GM10266 (cell line): ENCODE data around the gene RAD52.

Experiments used
- DNase-seq: peaks from one replicate; pipeline ENCODE4 v3.0.0; 2012; ENCODE audit errors: extremely low spot score
- CTCF ChIP-seq: IDR thresholded peaks from 2 replicates; pipeline ENCODE4 v1.5.1; 2012; ENCODE audit warnings: mild to moderate bottlenecking, low read depth; ENCODE audit not compliant: control insufficient read depth, insufficient read depth; ENCODE audit errors: missing control alignments

RAD52 gene

GRCh38 chr12:948238-948637 is 1.3 kb downstream of the RAD52 start:
- no peak for DNase-seq
- no peak for TF ChIP-seq CTCF

- no peak for DNase-seq
- TF ChIP-seq CTCF, result no peak
These were observed 2.9 kb downstream of the RAD52 start for GRCh38 chr12:946631-947030.

GRCh38 chr12:946212-946611 is 3.3 kb downstream of the RAD52 start:
- no peak for DNase-seq
- TF ChIP-seq CTCF, result no peak

GRCh38 chr12:944211-944610 is 5.3 kb downstream of the RAD52 start:
- DNase-seq, result no peak
- TF ChIP-seq CTCF, result no peak

GRCh38 chr12:943051-943450 is 6.4 kb downstream of the RAD52 start:
- DNase-seq, result no peak
- no peak for TF ChIP-seq CTCF

- no peak for DNase-seq
These were observed 10.7 kb downstream of the RAD52 start for GRCh38 chr12:938810-939209.

More at GRCh38 chr12:938810-939209, 10.7 kb downstream of the RAD52 start:
- no peak for TF ChIP-seq CTCF
